GM19452 (cell line): ENCODE measurements around the gene POMT1.

ENCODE experiments used
- ATAC-seq: cut with Tn5 transposase; IDR thresholded peaks from one replicate; pipeline ENCODE4 v1.9.1; 2021; ENCODE audit not compliant: unreplicated experiment

Gene POMT1

DNA sequence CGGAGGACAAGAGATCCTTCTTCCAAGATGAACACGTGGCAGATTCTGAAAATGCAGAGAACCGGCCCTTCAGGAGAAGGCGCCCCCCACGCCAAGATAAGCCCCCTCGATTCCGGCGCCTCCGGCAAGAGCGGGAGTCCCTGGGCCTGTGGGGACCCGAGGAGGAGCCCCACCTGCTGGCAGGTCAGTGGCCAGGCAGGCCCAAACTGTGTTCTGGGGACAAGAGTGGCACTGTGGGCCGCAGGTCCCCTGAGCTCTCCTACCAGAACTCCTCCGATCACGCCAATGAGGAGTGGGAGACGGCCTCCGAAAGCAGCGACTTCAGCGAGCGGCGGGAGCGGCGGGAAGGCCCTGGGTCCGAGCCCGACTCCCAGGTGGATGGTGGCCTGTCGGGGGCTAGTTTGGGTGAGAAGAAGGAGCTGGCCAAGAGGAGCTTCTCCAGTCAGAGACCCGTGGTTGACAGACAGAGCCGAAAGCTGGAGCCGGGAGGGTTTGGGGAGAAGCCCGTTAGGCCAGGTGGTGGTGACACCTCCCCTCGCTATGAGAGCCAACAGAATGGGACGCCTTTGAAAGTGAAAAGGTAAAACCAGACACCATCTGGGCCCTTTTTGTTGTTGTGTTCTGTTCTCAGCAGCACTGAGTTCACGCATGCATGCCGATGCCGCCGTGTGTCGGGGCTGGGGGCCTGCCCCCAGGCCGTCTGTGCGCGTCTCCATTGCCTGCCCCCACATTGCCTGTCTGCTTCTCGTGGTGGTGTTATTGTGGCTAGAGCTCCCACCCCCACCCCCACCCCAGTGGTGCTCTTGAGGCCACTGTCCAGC is 26.6 kb upstream of the POMT1 start:
- no peak for ATAC-seq

DNA sequence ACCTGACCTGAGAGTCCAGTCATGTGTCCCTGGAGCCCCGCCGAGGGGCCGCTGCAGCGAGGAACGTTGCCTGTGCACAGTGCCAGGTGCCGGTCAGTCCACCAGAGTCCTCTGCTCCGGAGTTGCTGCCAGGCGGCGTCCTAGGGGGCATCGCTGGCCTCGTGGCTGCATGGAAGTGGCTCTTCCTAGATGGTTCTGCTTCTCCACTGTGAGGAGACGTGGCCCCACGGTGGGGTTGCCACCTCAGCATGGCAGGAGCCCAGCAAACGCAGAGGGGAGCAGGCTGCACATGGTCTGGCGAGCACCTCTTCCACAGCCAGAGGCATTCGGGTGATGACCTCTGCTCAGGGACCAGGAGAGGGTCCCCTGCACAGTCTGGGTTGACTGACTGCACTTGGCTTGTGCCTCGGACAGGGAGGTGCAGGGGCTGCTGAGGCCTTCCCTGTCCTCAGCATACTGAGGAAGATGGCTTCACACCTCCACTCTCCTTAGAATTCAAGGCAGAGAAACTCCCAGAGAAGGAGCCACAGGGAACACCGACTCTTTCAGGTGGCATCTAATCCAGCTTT is 25.9 kb upstream of the POMT1 start:
- ATAC-seq: no peak

DNA sequence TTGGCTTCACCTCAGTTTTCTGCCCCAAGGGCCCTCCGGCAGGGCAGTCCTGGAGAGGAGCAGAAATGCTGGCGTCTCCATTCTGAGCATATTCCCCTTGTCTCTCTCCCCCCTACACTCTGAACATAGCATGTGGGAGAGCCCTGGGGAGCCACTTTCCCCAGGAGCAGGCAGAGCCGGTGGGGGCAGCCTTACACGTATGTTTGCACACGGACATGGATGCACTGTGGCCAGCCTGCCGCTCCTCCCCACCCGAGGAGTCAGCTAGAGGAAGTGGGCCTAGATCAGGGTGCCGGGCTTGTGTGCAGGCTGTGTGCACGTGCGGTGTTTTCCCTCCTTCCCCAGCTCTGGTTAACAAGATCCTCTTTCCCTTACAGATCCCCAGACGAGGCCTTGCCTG is 25.4 kb upstream of the POMT1 start:
- no peak for ATAC-seq

DNA sequence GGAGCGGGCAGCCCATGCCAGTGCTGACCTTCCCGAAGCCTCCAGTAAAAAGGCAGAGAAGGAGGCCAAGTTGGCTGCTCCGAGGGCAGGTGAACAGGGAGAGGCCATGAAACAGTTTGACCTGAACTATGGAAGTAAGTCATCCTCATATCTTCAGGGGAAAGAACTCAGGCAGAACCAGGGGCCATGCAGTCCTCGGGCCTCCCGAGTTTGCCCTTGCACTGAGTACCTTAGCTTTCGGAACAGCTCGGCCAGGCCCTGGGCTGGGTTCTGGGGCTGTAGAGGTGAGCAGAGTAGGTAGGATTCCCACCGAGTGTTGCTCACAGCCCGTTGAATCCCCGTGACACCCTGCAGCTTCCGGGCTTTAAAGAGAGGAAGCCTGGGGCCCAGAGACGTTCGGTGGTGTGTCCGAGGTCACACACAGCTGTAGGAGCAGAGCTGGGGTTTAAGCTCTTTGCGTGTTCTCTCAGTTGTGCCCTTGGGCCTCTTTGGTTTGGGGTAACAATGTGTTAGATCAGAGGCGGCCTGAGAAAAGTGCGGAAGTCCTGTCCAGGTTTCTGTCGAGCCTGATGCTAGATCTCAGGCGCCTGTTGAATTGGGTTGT is 24.8 kb upstream of the POMT1 start:
- no peak for ATAC-seq

GRCh38 chr9:131478421-131478868 is 24.3 kb upstream of the POMT1 start:
- ATAC-seq: no peak

DNA sequence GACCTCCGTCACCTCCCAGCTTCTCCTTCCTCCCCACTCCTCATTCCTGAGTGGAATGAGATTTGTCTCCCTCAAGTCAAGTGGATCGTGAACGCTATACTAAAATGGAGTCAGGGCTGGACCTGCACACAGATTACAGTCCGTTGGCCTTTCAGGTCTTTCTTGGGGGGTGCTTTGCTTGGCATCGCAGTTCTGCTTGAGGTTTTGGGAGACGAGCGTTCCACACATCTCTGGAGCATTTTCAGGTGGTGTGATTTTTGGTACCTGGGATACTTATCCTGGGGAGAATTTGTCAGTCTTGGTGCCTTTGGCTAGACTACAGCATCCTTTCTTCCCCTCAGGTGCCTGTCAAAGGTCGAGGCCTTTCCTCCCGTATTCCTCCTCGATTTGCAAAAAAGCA is 23.8 kb upstream of the POMT1 start:
- ATAC-seq: no peak

DNA sequence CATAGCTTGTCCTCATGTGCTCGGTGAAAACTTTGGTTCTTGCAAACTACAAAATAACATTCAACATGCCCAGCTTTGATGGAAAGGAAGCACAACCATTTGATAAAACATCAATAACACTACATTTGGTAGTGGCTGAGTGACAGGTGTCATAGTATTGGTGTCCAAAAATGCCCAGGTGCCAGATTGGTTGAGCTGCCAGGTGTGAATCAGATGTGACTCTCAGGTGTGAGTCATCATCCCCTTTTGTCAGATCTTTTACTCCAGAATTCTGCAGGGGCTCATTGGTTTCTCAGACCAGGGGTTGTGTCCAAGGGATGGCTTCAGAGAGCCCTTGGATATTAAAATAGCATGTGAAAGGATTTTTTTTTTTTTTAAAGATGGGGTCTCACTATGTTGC is 22.5 kb upstream of the POMT1 start:
- no peak for ATAC-seq

DNA sequence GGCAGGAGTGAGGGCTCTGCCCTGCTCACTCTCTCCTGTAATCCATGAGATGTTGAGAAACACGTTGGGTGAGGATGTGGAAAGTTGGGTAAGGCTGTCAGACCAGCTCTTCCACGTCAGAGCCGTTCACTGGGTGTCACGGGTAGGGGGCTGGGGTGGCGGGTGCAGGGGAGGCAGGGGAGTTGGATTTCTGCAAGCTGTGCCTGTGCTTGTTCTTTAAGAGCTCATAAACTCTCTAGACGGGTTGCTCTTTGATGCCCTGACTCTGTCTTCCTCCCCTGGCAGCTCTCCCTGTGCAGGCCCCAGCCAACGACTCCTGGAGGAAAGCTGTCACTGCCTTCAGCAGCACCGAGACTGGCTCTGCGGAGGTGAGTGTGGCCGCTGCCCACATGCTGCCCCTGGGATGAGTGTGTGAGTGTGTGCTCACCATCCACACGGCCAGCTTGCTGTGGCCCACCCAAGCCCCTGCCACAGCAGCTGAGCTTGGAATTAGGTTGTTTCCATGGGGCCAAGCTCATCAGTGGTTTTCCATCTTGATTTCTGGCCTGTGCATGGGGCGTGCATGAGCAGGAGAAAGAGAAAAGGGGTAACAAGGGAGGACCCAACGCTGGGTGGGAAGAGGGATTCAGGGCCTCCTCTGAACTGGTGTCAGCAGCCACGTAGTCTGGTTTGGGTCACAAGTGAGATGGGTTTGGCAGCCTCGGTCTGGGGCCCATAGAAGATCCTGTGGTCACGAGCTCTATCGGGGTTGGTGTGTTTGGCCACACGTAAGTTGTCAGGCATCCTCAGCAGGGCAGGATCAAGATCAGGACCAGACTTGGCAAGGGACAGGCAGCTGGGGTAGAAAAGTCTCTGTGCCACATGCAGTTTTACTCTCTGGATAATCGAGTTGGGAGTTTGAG is 21.0 kb upstream of the POMT1 start:
- no peak for ATAC-seq

- no peak for ATAC-seq
Measured at GRCh38 chr9:131482343-131483006, 20.2 kb upstream of the POMT1 start.

GRCh38 chr9:131483319-131484050 is 19.2 kb upstream of the POMT1 start:
- ATAC-seq: no peak

GRCh38 chr9:131484051-131484445 is 18.7 kb upstream of the POMT1 start:
- ATAC-seq: no peak

DNA sequence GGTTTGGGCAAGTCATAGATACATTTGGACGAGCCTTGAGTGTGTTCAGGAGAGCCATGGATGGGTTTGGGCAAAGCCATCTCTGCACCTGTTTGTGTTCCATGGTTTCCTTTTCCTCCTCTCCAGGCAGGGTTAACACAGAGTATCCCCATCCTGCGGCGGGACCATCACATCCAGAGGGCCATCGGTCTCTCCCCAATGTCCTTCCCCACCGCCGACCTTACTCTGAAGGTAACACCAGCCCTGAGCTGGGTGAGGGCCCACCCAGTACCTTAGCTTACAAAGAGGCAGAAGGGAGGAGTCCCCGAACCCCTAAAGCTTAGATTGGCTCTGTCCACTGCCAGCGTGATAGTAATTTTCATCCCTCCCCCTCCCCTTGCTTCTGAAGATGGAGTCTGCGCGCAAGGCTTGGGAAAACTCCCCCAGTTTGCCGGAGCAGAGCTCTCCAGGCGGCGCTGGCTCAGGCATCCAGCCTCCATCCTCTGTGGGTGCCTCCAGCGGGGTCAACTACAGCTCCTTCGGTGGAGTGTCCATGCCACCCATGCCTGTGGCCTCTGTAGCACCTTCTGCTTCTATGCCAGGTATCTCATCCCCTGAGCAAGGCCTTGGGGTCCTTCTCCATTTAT is 18.0 kb upstream of the POMT1 start:
- ATAC-seq: no peak

DNA sequence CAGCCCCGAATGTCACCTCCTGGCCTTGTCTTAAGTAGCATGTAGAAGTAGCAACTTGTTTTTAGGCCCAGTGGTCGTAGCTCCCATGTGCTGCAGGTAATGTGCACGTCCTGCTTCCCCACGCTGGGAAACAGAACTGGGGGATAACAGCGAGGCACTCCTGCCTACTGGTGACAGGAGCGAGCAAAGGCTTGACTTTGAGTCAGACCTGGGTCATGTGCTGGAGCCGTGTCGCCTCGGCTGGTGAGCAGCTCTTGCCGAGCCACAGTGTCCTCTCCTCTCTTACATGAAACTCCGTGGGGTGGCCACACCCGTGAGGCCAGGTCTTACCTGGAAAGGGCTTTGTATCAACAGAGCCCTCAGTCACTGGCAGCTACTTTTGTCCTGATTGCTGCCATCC is 17.5 kb upstream of the POMT1 start:
- ATAC-seq: no peak

DNA sequence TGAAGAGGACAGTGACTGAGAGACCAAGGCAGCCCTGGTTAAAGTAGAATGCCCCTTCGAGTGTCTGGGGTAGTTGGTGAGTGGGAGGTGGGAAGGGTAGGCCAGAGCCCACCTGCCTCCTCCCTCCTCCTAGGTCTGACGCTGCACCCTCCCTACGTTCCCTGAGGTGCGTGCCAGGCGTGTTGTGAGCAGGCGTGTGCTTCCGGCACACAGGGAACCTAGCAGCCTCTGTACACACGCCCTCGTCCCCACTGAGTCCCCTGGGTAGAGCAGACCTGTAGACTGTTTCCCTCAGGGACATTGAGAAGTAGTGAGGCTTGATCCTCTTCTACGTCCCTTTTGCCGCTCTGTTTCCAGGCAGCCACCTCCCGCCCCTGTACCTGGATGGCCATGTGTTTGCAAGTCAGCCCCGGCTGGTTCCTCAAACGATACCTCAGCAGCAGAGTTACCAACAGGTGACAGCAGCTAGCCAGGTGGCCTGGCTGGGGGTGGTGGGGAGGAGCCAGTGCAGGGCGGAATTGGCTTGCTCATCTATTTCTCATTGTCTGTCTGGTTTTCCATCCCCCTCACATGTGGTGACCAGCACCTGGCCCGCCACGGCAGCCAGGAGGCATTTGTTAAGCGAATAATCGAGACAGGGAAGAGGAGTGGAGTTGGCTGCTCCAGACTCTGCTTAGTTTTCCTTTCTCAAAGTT is 16.8 kb upstream of the POMT1 start:
- ATAC-seq: no peak

- no peak for ATAC-seq
Measured at GRCh38 chr9:131487001-131487400, 15.7 kb upstream of the POMT1 start.

GRCh38 chr9:131487621-131488031 is 15.1 kb upstream of the POMT1 start:
- no peak for ATAC-seq

- ATAC-seq: no peak
Measured at GRCh38 chr9:131490514-131490913, 12.2 kb upstream of the POMT1 start.

- ATAC-seq: no peak
Measured at GRCh38 chr9:131491001-131491710, 11.6 kb upstream of the POMT1 start.
